SK-N-SH (cell line): ENCODE measurements around the gene SNRPD1. TPM values are rescaled to one million over a fixed set of nuclear protein-coding genes. Genes with fewer than 3 reads are reported as not detected.

Experiments used
- CTCF ChIA-PET: fragments of 300-600, 350-600 bp; formaldehyde crosslinking; extraction: SDS; loops from one replicate; lab custom pipeline; 2021; lab: Yijun Ruan, JAX
- POLR2A ChIA-PET: fragments of 350-600 bp; sonication (Branson Sonifier 250); formaldehyde crosslinking; extraction: SDS; loops from one replicate; lab custom pipeline; 2020; ENCODE audit warnings: antibody characterized with exemption, inconsistent platforms; lab: Yijun Ruan, JAX
- DNase-seq: peaks from one replicate; pipeline ENCODE4 v3.0.0; 2012
- H2AFZ ChIP-seq: fragments of 200-600 bp; sonication (generic); 2 replicates; pipeline ENCODE4 v1.8.1; 2016; ENCODE audit warnings: antibody characterized with exemption, mild to moderate bottlenecking, low read depth
- H3F3A ChIP-seq: fragments of 200-600 bp; sonication (generic); replicated peaks from 2 replicates; pipeline ENCODE3; 2016; ENCODE audit warnings: antibody characterized with exemption, mild to moderate bottlenecking; ENCODE audit not compliant: insufficient read depth
- H3K27ac ChIP-seq, 2 experiments: fragments of 200-500 bp in 1 of 2; fragments of 200-600 bp in 1 of 2; sonication (Bioruptor generic) in 1 of 2; sonication (generic), shearing (Covaris generic) in 1 of 2; 2 replicates each; pipeline versions ENCODE4 v1.5.1 to v1.6.1; 2014 to 2016; ENCODE audit warnings: low read depth in 2 of 2, inconsistent platforms in 1 of 2, low read length in 1 of 2, mild to moderate bottlenecking in 1 of 2, mixed read lengths in 1 of 2
- H3K27me3 ChIP-seq: fragments of 200-600 bp; sonication (generic), shearing (Covaris generic); 2 replicates; pipeline ENCODE4 v1.6.1; 2016; ENCODE audit warnings: mixed run types; ENCODE audit not compliant: insufficient read depth
- H3K36me3 ChIP-seq, 2 experiments: fragments of 200-500 bp in 1 of 2; fragments of 200-600 bp in 1 of 2; sonication (Bioruptor generic) in 1 of 2; sonication (generic) in 1 of 2; replicated peaks in 1 of 2; 2 replicates each; pipeline versions ENCODE3 to v1.5.1; 2014 to 2016; ENCODE audit warnings: low read length in 1 of 2, mild to moderate bottlenecking in 1 of 2; ENCODE audit not compliant: insufficient read depth in 2 of 2, control insufficient read depth in 1 of 2
- H3K4me1 ChIP-seq, 2 experiments: fragments of 200-500 bp in 1 of 2; fragments of 200-600 bp in 1 of 2; sonication (Bioruptor generic) in 1 of 2; sonication (generic), shearing (Covaris generic) in 1 of 2; 2 replicates each; pipeline versions ENCODE4 v1.5.1 to v1.6.1; 2014 to 2016; ENCODE audit warnings: low read depth in 1 of 2, low read length in 1 of 2, mixed run types in 1 of 2; ENCODE audit not compliant: insufficient read depth in 2 of 2, control insufficient read depth in 1 of 2
- H3K4me2 ChIP-seq: fragments of 200-600 bp; sonication (generic), shearing (Covaris generic); 2 replicates; pipeline ENCODE4 v1.6.1; 2017; ENCODE audit warnings: mixed run types
- H3K4me3 ChIP-seq, 2 experiments: fragments of 200-500 bp in 1 of 2; fragments of 200-600 bp in 1 of 2; sonication (Bioruptor generic) in 1 of 2; sonication (generic), shearing (Covaris generic) in 1 of 2; 2 replicates each; pipeline versions ENCODE4 v1.5.1 to v1.8.1; 2014 to 2016; ENCODE audit warnings: low read depth in 2 of 2, inconsistent platforms in 1 of 2, low read length in 1 of 2, mild to moderate bottlenecking in 1 of 2, mixed read lengths in 1 of 2, moderate library complexity in 1 of 2
- H3K79me2 ChIP-seq: fragments of 200-600 bp; sonication (generic); 2 replicates; pipeline ENCODE4 v1.8.1; 2017; ENCODE audit warnings: mild to moderate bottlenecking; ENCODE audit not compliant: insufficient read depth
- H3K9ac ChIP-seq: fragments of 200-600 bp; sonication (generic); 2 replicates; pipeline ENCODE4 v1.6.1; 2017; ENCODE audit warnings: mixed run types
- H3K9me2 ChIP-seq: fragments of 200-600 bp; sonication (generic); 2 replicates; pipeline ENCODE4 v1.6.1; 2017; ENCODE audit warnings: mixed run types
- H3K9me3 ChIP-seq: fragments of 200-600 bp; sonication (generic); 2 replicates; pipeline ENCODE4 v1.6.1; 2017; ENCODE audit warnings: mixed run types, mild to moderate bottlenecking, moderate library complexity
- H4K20me1 ChIP-seq: fragments of 200-600 bp; sonication (generic); 2 replicates; pipeline ENCODE4 v1.6.1; 2017; ENCODE audit warnings: mild to moderate bottlenecking, mixed run types; ENCODE audit not compliant: insufficient read depth
- CTCF ChIP-seq: fragments of 200-600 bp; sonication (generic); IDR thresholded peaks from 2 replicates; pipeline ENCODE4 v1.6.1; 2017; ENCODE audit warnings: antibody characterized with exemption, mild to moderate bottlenecking, moderate library complexity
- EP300 ChIP-seq, 2 experiments: IDR thresholded peaks; 2 replicates each; pipeline versions ENCODE4 v1.4.0 to v1.6.1; 2012; ENCODE audit warnings: borderline replicate concordance in 1 of 2, low read depth in 1 of 2, low read length in 1 of 2
- FOSL2 ChIP-seq: IDR thresholded peaks from 2 replicates; pipeline ENCODE4 v1.4.0; 2012; ENCODE audit warnings: low read depth, mild to moderate bottlenecking, moderate library complexity, borderline replicate concordance
- FOXM1 ChIP-seq: IDR thresholded peaks from 2 replicates; pipeline ENCODE4 v1.4.0; 2012; ENCODE audit warnings: low read depth, mild to moderate bottlenecking
- IRF3 ChIP-seq: fragments of 150-350 bp; IDR thresholded peaks from 2 replicates; pipeline ENCODE4 v1.6.1; 2016; ENCODE audit warnings: mild to moderate bottlenecking, low read depth, low read length
- JUND ChIP-seq: IDR thresholded peaks from 2 replicates; pipeline ENCODE4 v1.4.0; 2012
- MAX ChIP-seq: IDR thresholded peaks from 2 replicates; pipeline ENCODE4 v1.4.0; 2012; ENCODE audit warnings: low read depth
- MXI1 ChIP-seq: IDR thresholded peaks from 2 replicates; pipeline ENCODE4 v1.6.1; 2012; ENCODE audit warnings: mild to moderate bottlenecking, low read depth, low read length, improper control_type of control experiment
- NRF1 ChIP-seq: IDR thresholded peaks from 2 replicates; pipeline ENCODE4 v1.6.1; 2012; ENCODE audit warnings: low read depth, mild to moderate bottlenecking, low read length
- RAD21 ChIP-seq: IDR thresholded peaks from 2 replicates; pipeline ENCODE4 v1.6.1; 2012; ENCODE audit warnings: mild to moderate bottlenecking, low read length
- RCOR1 ChIP-seq: fragments of 150-350 bp; IDR thresholded peaks from 2 replicates; pipeline ENCODE4 v1.6.1; 2017; ENCODE audit warnings: antibody characterized with exemption, low read length
- TEAD4 ChIP-seq: IDR thresholded peaks from 2 replicates; pipeline ENCODE4 v1.4.0; 2012; ENCODE audit warnings: mild to moderate bottlenecking, borderline replicate concordance; ENCODE audit not compliant: insufficient read depth
- YY1 ChIP-seq: IDR thresholded peaks from 2 replicates; pipeline ENCODE4 v1.4.0; 2012; ENCODE audit warnings: low read depth, mild to moderate bottlenecking
- WGBS: methylation state at CpG from one replicate; pipeline ENCODE4 v1.1.6; 2017; ENCODE audit warnings: low lambda C conversion rate; 5-methylcytosine and 5-hydroxymethylcytosine counted together
- polyA plus RNA-seq, 3 experiments: library from polyadenylated mRNA; depleted of rRNA; stranded (reverse); fragments of >200 nt; gene quantifications; 2 replicates each; pipeline ENCODE4 v1.2.3, GENCODE V29; 2012

The SNRPD1 gene
- polyA plus RNA-seq, 1 of the 3 experiments (the other 2 are of a cell fraction): 24.6 TPM

GRCh38 chr18:21653361-21653760 lies 41.2 kb downstream of the SNRPD1 start (continued):
- TF ChIP-seq IRF3 (no peak), YY1 (no peak), FOXM1 (no peak), MXI1 (no peak), RCOR1 (no peak), EP300 (IDR thresholded peaks at IDR 0.05; ENCODE audit: borderline replicate concordance in 1 of 2, low read depth in 1 of 2, low read length in 1 of 2) (no peak), NRF1 (no peak), MAX (no peak), RAD21 (no peak)

- H2AFZ ChIP-seq: no peak overlapping the region
- no peaks in the 10 kb centered on the region for H3K36me3 ChIP-seq
- no peaks in the 10 kb centered on the region for H3K9me3 ChIP-seq
- H3K27ac ChIP-seq: peak overlapping the region in 1 of 2 experiments; percentile 29; a peak in 1 of 4 replicates
- TF ChIP-seq TEAD4: no peak
- peak; percentile 33; the same call in 1 of the 2 replicates for TF ChIP-seq FOSL2
- CTCF ChIA-PET: no interaction called here
- POLR2A ChIA-PET: no interaction called here
- no peaks in the 10 kb centered on the region for H3K4me1 ChIP-seq
- no peaks in the 10 kb centered on the region for H3K79me2 ChIP-seq
- no peak for DNase-seq
- peaks cover 8% of the 10 kb centered on the region for H3F3A ChIP-seq
- H3K4me3 ChIP-seq: no peak overlapping the region
- H3K4me2 ChIP-seq: no peak overlapping the region
- H3K9ac ChIP-seq: no peak overlapping the region
- no peaks in the 10 kb centered on the region for H4K20me1 ChIP-seq
- no peaks in the 10 kb centered on the region for H3K9me2 ChIP-seq
- H3K27me3 ChIP-seq: no peaks in the 10 kb centered on the region
These were observed 44.3 kb downstream of the SNRPD1 start for GRCh38 chr18:21656402-21656801.

GRCh38 chr18:21660078-21660477 lies 48.0 kb downstream of the SNRPD1 start:
- Histone ChIP-seq H3K36me3 (no peaks in the 10 kb centered on the region), H3K4me1 (no peaks in the 10 kb centered on the region; a peak in 1 of 4 replicates), H3K27ac (no peak overlapping the region), H3K9me2 (no peaks in the 10 kb centered on the region), H3K4me3 (no peak overlapping the region), H3K27me3 (no peaks in the 10 kb centered on the region)
- WGBS: 95% methylated on average over 2 of the region's 2 CpGs
- TF ChIP-seq JUND (no peak), CTCF (no peak)
- TF ChIP-seq, all 33 proteins: peak for 0
- Histone ChIP-seq H3K4me2 (no peak overlapping the region), H4K20me1 (no peaks in the 10 kb centered on the region), H2AFZ (no peak overlapping the region), H3K9me3 (no peaks in the 10 kb centered on the region), H3K79me2 (no peaks in the 10 kb centered on the region), H3K9ac (no peak overlapping the region), H3F3A (peaks cover 8% of the 10 kb centered on the region)
- POLR2A ChIA-PET: no interaction called here
- no peak for DNase-seq
- CTCF ChIA-PET: interaction anchor here (1.0 kb wide), 1 partner anchor 11 kb away, joined by 4 read pairs; no protein-coding TSS in a partner anchor
